GM10248 (cell line): Measurements from ENCODE around the gene ERI3.

Source experiments
- CTCF ChIA-PET: fragments of 300-600 bp; sonication (Branson Sonifier 250); formaldehyde crosslinking; extraction: SDS; loops from one replicate; lab custom pipeline; 2021; ENCODE audit warnings: antibody characterized with exemption; lab: Yijun Ruan, JAX
- POLR2A ChIA-PET: fragments of 350-650 bp; sonication (Branson Sonifier 250); formaldehyde crosslinking; extraction: SDS; loops from one replicate; lab custom pipeline; 2020; ENCODE audit warnings: antibody characterized with exemption; lab: Yijun Ruan, JAX
- DNase-seq: peaks from one replicate; pipeline ENCODE4 v3.0.0; 2012; ENCODE audit errors: extremely low spot score
- TF ChIP-seq, protein P1 (sequence below): IDR thresholded peaks from 2 replicates; pipeline ENCODE4 v1.5.1; 2012; ENCODE audit warnings: mild to moderate bottlenecking, low read depth; ENCODE audit errors: extremely low read depth, missing control alignments, control extremely low read depth

Gene ERI3

DNA sequence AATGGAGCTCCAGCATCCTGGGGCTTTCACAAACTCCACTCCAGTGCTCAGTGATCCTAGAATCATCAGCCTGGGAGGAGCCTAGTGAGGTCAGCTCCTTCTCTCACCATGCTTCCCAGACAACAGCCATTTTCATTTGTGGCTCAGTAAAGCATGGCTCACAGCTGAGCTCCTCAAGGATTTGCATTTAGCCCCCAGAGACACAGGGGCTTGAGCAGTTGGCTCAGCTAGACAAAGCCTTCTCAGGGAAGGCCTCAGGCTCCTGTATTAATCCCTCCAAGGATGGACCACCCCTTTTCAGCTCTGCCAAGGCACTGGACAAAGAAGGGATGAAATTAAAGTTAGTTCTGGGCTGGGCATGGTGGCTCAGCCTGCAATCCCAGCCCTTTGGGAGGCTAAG, 39.5 kb downstream of the ERI3 start:
- ChIA-PET POLR2A (no interaction called here), CTCF (interaction anchor here (0.8 to 1.9 kb wide), 9 partner anchors 10 to 337 kb away, joined by 3 to 6 read pairs (median 3); no protein-coding TSS in a partner anchor)
- DNase-seq: no peak
- TF ChIP-seq, protein P1, sequence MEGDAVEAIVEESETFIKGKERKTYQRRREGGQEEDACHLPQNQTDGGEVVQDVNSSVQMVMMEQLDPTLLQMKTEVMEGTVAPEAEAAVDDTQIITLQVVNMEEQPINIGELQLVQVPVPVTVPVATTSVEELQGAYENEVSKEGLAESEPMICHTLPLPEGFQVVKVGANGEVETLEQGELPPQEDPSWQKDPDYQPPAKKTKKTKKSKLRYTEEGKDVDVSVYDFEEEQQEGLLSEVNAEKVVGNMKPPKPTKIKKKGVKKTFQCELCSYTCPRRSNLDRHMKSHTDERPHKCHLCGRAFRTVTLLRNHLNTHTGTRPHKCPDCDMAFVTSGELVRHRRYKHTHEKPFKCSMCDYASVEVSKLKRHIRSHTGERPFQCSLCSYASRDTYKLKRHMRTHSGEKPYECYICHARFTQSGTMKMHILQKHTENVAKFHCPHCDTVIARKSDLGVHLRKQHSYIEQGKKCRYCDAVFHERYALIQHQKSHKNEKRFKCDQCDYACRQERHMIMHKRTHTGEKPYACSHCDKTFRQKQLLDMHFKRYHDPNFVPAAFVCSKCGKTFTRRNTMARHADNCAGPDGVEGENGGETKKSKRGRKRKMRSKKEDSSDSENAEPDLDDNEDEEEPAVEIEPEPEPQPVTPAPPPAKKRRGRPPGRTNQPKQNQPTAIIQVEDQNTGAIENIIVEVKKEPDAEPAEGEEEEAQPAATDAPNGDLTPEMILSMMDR: no peak

DNA sequence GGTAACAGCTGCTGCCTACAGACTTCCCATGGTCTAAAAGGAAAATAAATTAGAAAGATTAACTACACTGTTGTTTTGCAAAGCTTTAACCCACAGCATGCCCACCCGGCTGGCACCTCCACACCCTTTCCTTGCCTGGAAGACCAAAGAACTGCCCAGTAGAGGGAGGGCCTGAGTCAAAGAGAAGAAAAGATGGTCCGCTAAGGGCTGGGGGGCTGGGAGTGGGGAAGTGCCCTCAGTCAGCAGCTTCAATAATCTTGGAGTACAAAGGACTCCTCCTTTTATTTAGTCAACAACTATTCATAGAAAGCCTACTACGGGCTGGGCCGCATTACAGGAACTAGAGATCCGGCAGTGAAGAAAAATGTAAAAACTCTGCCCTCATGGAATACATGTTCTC, 40.6 kb downstream of the ERI3 start:
- TF ChIP-seq, protein P1: no peak
- ChIA-PET CTCF (interaction anchor here (1.2 to 1.6 kb wide), 5 partner anchors 13 to 338 kb away, joined by 3 to 6 read pairs (median 4); no protein-coding TSS in a partner anchor), POLR2A (no interaction called here)
- no peak for DNase-seq

DNA sequence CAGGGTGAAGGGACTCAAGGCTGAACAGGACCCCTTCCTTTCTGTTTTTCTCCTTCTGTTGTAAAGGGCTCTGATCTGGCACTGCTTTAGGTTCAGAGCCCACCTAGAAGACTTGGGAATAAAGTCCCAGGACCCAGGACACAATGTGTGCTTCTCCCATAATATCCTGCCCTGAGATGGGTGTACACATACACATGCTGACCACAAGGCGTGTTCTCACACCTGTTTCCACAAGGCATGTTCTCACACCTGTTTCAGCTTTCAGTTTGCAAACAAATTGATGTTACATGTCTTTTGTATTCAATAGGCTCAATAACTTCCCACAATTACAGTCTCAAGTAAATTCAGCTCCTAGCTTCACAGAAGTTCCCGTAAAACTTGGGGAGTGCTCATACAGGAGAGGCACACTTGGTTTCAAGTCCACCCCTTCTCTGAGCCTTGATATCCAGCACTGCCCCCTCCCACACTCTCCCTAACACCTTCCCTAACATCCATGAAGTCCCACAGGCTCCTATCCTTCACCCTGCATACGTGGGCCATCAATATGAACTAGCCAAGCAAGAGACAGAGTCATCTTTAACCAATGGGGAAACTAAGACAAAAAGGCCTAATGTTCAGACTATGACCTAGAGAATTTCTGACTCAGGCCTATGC, 41.7 kb downstream of the ERI3 start:
- no peak for DNase-seq
- CTCF ChIA-PET: interaction anchor here (1.3 to 1.4 kb wide), 2 partner anchors 8 to 221 kb away, joined by 4 to 5 read pairs; no protein-coding TSS in a partner anchor
- TF ChIP-seq, protein P1: no peak
- POLR2A ChIA-PET: no interaction called here

DNA sequence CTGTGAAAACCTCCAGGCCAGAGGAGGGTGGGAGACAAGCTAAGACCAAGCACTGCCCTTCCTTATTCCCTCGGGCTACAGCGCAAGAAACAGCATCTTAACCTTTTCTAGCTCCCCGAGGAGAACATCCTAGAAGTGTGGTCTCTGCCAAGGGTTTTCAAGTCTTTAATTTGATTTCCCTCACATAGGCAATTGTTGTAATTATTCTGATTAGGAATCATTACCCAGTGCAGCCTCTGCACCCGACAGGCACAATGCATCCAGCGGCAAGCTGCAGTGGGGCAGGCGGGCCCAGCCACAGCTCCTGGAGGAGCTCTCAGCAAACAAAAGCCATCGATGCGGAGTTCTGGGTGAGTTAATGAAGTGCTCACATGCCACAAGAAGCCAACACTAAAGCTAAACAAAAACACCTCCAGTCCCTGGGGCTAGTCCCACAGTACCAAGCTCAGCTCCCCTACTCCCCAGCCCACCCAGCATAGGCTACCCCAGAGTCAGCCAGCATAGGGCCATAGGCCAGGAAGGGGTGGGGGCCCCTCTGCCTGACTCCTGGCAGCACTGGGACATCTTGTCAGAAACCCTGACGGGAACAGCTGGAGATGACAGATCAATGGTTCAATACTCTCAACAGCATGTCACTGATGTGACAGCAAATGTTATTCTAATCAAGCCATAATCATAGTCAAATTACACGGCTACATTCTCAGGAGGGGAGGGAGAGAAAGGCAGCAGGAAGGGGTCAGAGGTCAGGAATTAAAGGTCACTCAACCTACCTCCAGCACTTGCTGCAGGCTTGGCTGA, 42.5 kb downstream of the ERI3 start:
- DNase-seq: no peak
- CTCF ChIA-PET: interaction anchor here (0.8 to 1.6 kb wide), 4 partner anchors 9 to 220 kb away, joined by 3 to 8 read pairs (median 4); no protein-coding TSS in a partner anchor
- POLR2A ChIA-PET: no interaction called here
- TF ChIP-seq, protein P1: no peak

DNA sequence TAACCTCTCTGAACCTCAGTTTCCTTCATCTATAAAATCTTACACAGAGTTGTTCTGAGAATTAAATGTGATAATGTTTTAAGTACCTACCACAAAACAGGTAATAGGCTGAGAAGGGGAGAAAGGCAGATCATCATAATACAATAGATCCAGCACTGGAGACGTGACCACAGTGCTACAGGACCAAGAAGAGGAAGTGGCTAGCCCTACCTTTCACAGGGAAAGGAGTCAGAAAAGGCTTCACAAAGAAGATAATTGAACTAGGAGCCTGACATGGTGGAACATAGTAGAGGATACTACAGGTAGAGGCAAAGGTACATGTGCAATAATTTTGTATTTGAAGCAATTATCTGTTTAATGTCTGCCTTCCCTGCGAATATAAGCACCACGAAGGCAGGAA, 45.1 kb downstream of the ERI3 start:
- TF ChIP-seq, protein P1: no peak
- DNase-seq: no peak
- ChIA-PET CTCF (no interaction called here), POLR2A (no interaction called here)

DNA sequence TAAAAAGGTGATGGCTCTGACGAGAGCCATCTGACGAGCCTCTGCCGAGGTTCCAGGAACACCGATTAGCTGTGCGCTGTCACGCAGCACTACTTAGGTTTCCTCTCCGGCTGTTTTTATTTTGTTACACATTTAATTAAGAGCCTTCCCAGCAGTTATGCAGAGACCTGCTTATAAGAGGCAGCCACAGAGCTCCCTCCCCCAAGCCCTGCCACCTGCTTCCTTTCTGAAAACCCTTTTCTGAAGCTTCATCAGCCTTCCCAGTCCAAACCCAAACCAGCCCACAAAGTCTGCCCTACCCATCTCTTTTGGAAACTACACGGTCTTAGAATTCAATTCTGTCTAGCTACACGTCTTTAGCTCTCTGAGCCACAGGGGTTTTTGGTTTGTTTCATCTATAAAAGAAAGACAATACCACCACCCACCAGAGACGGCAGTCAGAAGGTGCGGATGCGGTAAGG, 49.1 kb downstream of the ERI3 start:
- DNase-seq: no peak
- TF ChIP-seq, protein P1: no peak
- POLR2A ChIA-PET: no interaction called here
- CTCF ChIA-PET: interaction anchor here (0.9 to 1.4 kb wide), 2 partner anchors 10 kb away, joined by 3 read pairs; no protein-coding TSS in a partner anchor
